Stimulated activated naive CD8-positive, alpha-beta T cell treated with anti-CD3 and anti-CD28 coated beads, Interleukin-15, Interleukin-2, amounts not matched to agents 100 ng/mL and 50 ng/mL, for 24 hours (primary cell): ENCODE measurements around the gene CDADC1.

Experiments
- H3K27ac Mint-ChIP-seq: one replicate; pipeline ENCODE4 v1.8.0; 2021; ENCODE audit warnings: mild to moderate bottlenecking, mixed read lengths
- H3K27me3 Mint-ChIP-seq: one replicate; pipeline ENCODE4 v1.8.0; 2021; ENCODE audit warnings: mixed read lengths
- H3K36me3 Mint-ChIP-seq: one replicate; pipeline ENCODE4 v1.8.0; 2021; ENCODE audit warnings: low read depth, mixed read lengths
- H3K4me1 Mint-ChIP-seq: one replicate; pipeline ENCODE4 v1.8.0; 2021; ENCODE audit warnings: low read depth, mixed read lengths
- H3K4me3 Mint-ChIP-seq: one replicate; pipeline ENCODE4 v1.8.0; 2021; ENCODE audit warnings: mild to moderate bottlenecking, mixed read lengths
- H3K9me3 Mint-ChIP-seq: one replicate; pipeline ENCODE4 v1.8.0; 2021; ENCODE audit warnings: mixed read lengths

Gene CDADC1

GRCh38 chr13:49220856-49221589 lies 26.7 kb upstream of the CDADC1 start:
- H3K27ac Mint-ChIP-seq = no peak overlapping the region
- peak overlapping the region; percentile 56 for H3K4me3 Mint-ChIP-seq
- H3K9me3 Mint-ChIP-seq = no peaks in the 10 kb centered on the region
- H3K36me3 Mint-ChIP-seq = no peaks in the 10 kb centered on the region
- peaks cover 70% of the 10 kb centered on the region for H3K27me3 Mint-ChIP-seq
- peaks cover under 1% of the 10 kb centered on the region for H3K4me1 Mint-ChIP-seq

GRCh38 chr13:49221590-49221965 lies 26.1 kb upstream of the CDADC1 start:
- Mint-ChIP-seq H3K27me3 (peaks cover 66% of the 10 kb centered on the region), H3K9me3 (no peaks in the 10 kb centered on the region), H3K36me3 (no peaks in the 10 kb centered on the region), H3K4me1 (no peaks in the 10 kb centered on the region), H3K4me3 (peak overlapping the region; percentile 6), H3K27ac (no peak overlapping the region)

- no peaks in the 10 kb centered on the region for H3K36me3 Mint-ChIP-seq
- no peak overlapping the region for H3K27ac Mint-ChIP-seq
- peaks cover 35% of the 10 kb centered on the region for H3K27me3 Mint-ChIP-seq
- no peaks in the 10 kb centered on the region for H3K9me3 Mint-ChIP-seq
- no peaks in the 10 kb centered on the region for H3K4me1 Mint-ChIP-seq
- H3K4me3 Mint-ChIP-seq = no peak overlapping the region
These were observed 22.3 kb upstream of the CDADC1 start for GRCh38 chr13:49225223-49226042.

GRCh38 chr13:49226613-49227012 lies 21.1 kb upstream of the CDADC1 start:
- H3K9me3 Mint-ChIP-seq = no peaks in the 10 kb centered on the region
- no peaks in the 10 kb centered on the region for H3K4me1 Mint-ChIP-seq
- no peak overlapping the region for H3K27ac Mint-ChIP-seq
- H3K4me3 Mint-ChIP-seq = no peak overlapping the region
- H3K27me3 Mint-ChIP-seq = peaks cover 30% of the 10 kb centered on the region
- no peaks in the 10 kb centered on the region for H3K36me3 Mint-ChIP-seq

- H3K4me3 Mint-ChIP-seq = no peak overlapping the region
- no peaks in the 10 kb centered on the region for H3K4me1 Mint-ChIP-seq
- H3K9me3 Mint-ChIP-seq = no peaks in the 10 kb centered on the region
- H3K36me3 Mint-ChIP-seq = no peaks in the 10 kb centered on the region
- no peak overlapping the region for H3K27ac Mint-ChIP-seq
- no peaks in the 10 kb centered on the region for H3K27me3 Mint-ChIP-seq
These were observed 13.0 kb upstream of the CDADC1 start for GRCh38 chr13:49234741-49235140.

- Mint-ChIP-seq H3K27me3 (no peaks in the 10 kb centered on the region), H3K4me1 (no peaks in the 10 kb centered on the region), H3K9me3 (no peaks in the 10 kb centered on the region), H3K27ac (no peak overlapping the region), H3K4me3 (no peak overlapping the region), H3K36me3 (no peaks in the 10 kb centered on the region)
These were observed 11.8 kb upstream of the CDADC1 start for GRCh38 chr13:49235856-49236431.

- Mint-ChIP-seq H3K9me3 (no peaks in the 10 kb centered on the region), H3K36me3 (no peaks in the 10 kb centered on the region), H3K27me3 (no peaks in the 10 kb centered on the region), H3K27ac (no peak overlapping the region), H3K4me3 (no peak overlapping the region), H3K4me1 (no peaks in the 10 kb centered on the region)
These were observed 9.1 kb upstream of the CDADC1 start for GRCh38 chr13:49238621-49239020.

GRCh38 chr13:49240017-49240416 lies 7.7 kb upstream of the CDADC1 start:
- Mint-ChIP-seq H3K9me3 (no peaks in the 10 kb centered on the region), H3K4me3 (no peak overlapping the region), H3K27me3 (no peaks in the 10 kb centered on the region), H3K36me3 (no peaks in the 10 kb centered on the region), H3K27ac (no peak overlapping the region), H3K4me1 (no peaks in the 10 kb centered on the region)

GRCh38 chr13:49241296-49241695 lies 6.4 kb upstream of the CDADC1 start:
- Mint-ChIP-seq H3K27ac (no peak overlapping the region), H3K4me3 (no peak overlapping the region), H3K36me3 (no peaks in the 10 kb centered on the region), H3K9me3 (no peaks in the 10 kb centered on the region), H3K27me3 (no peaks in the 10 kb centered on the region), H3K4me1 (no peaks in the 10 kb centered on the region)

GRCh38 chr13:49245101-49245500 lies 2.6 kb upstream of the CDADC1 start:
- Mint-ChIP-seq H3K9me3 (no peaks in the 10 kb centered on the region), H3K27me3 (no peaks in the 10 kb centered on the region), H3K36me3 (peaks cover 4% of the 10 kb centered on the region), H3K4me3 (no peak overlapping the region), H3K27ac (no peak overlapping the region), H3K4me1 (peaks cover 28% of the 10 kb centered on the region)

- no peaks in the 10 kb centered on the region for H3K9me3 Mint-ChIP-seq
- H3K27me3 Mint-ChIP-seq = no peaks in the 10 kb centered on the region
- H3K27ac Mint-ChIP-seq = peak overlapping the region; percentile 94
- H3K4me1 Mint-ChIP-seq = peaks cover 43% of the 10 kb centered on the region
- peak overlapping the region; percentile 98 for H3K4me3 Mint-ChIP-seq
- peaks cover 15% of the 10 kb centered on the region for H3K36me3 Mint-ChIP-seq
These were observed 679 bp upstream of the CDADC1 start for GRCh38 chr13:49246850-49247642.

- peaks cover 53% of the 10 kb centered on the region for H3K4me1 Mint-ChIP-seq
- no peaks in the 10 kb centered on the region for H3K9me3 Mint-ChIP-seq
- peak overlapping the region; percentile 98 for H3K4me3 Mint-ChIP-seq
- no peaks in the 10 kb centered on the region for H3K27me3 Mint-ChIP-seq
- peak overlapping the region; percentile 94 for H3K27ac Mint-ChIP-seq
- H3K36me3 Mint-ChIP-seq = peaks cover 18% of the 10 kb centered on the region
These were observed 887 bp downstream of the CDADC1 start for GRCh38 chr13:49248622-49249002.

GRCh38 chr13:49251326-49251725 lies 3.6 kb downstream of the CDADC1 start:
- Mint-ChIP-seq H3K36me3 (peaks cover 35% of the 10 kb centered on the region), H3K4me3 (no peak overlapping the region), H3K9me3 (no peaks in the 10 kb centered on the region), H3K27ac (no peak overlapping the region), H3K4me1 (peaks cover 71% of the 10 kb centered on the region), H3K27me3 (no peaks in the 10 kb centered on the region)

GRCh38 chr13:49253310-49253709 lies 5.6 kb downstream of the CDADC1 start:
- H3K27me3 Mint-ChIP-seq = no peaks in the 10 kb centered on the region
- H3K4me3 Mint-ChIP-seq = no peak overlapping the region
- no peak overlapping the region for H3K27ac Mint-ChIP-seq
- peaks cover 71% of the 10 kb centered on the region for H3K4me1 Mint-ChIP-seq
- H3K9me3 Mint-ChIP-seq = no peaks in the 10 kb centered on the region
- peaks cover 45% of the 10 kb centered on the region for H3K36me3 Mint-ChIP-seq

GRCh38 chr13:49254007-49254406 lies 6.3 kb downstream of the CDADC1 start:
- H3K36me3 Mint-ChIP-seq = peaks cover 45% of the 10 kb centered on the region
- peak overlapping the region; percentile 61 for H3K27ac Mint-ChIP-seq

More at GRCh38 chr13:49254007-49254406, 6.3 kb downstream of the CDADC1 start:
- H3K4me1 Mint-ChIP-seq = peaks cover 68% of the 10 kb centered on the region
- no peak overlapping the region for H3K4me3 Mint-ChIP-seq
- no peaks in the 10 kb centered on the region for H3K9me3 Mint-ChIP-seq
- H3K27me3 Mint-ChIP-seq = no peaks in the 10 kb centered on the region
